Measurements from ENCODE around the gene PRMT7. TPM values are rescaled to one million over a fixed set of nuclear protein-coding genes. Genes with fewer than 3 reads are reported as not detected.

Gene PRMT7
- total and polyA plus RNA-seq, 2 of the 8 experiments (the other 6 are each of a cell fraction or from before 2014, with no cell fraction given) = 48.2 to 49.3 TPM

DNA sequence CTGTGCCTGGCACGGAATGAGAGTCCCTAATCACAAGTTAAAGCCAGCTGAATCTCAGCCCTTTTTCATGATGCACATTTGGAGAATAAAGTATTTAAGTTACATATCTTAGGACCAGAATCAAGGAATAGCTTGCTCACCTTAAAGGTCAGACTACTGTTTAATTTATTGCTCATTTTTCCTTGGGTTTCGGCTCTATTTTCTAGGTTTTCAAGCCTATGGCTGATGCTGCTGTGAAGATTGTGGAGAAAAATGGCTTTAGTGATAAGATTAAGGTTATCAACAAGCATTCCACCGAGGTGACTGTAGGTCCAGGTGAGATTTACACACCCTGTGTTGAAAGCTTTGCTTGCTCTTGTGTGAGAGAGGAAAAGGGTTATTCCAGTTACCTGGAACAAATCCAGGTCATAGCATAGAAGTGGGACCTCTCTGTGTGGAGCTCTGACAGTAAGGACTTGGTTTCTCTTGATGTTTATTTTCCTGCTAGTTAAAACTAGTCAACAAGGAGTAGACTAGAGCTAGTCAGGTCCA is 18.1 kb downstream of the PRMT7 start:
- WGBS, 2 experiments (ENCODE audit: extremely low coverage in 1 of 2, insufficient coverage in 1 of 2, insufficient read length in 1 of 2, insufficient replicate concordance in 2 of 2, low coverage in 1 of 2, low lambda C conversion rate in 2 of 2, missing lambda C conversion rate in 1 of 2) = 70% methylated on average over 3 of the region's 3 CpGs; no CpG with 5 or more reads in 1 of the 2 experiments
- CTCF ChIA-PET (ENCODE audit: partially characterized antibody) = interaction anchor here (0.6 to 16.2 kb wide), 30 partner anchors 10 to 553 kb away, joined by 3 to 221 read pairs (median 6); partner anchors contain the start of genes ESRP2, PLA2G15, PRMT7 and SLC7A6
- H3K9ac ChIP-seq (replicated peaks in 1 of 4; ENCODE audit: extremely low read depth in 1 of 4, low read depth in 3 of 4, low read length in 3 of 4) = no peak overlapping the region
- TF ChIP-seq BRCA1 (IDR thresholded peaks at IDR 0.05; ENCODE audit: low read depth, low read length) (no peak), PHF8 (conservative IDR thresholded peaks at IDR 0.05; ENCODE audit: low read depth, low read length) (no peak), TEAD4 (IDR thresholded peaks at IDR 0.05; ENCODE audit: low read depth, low read length) (no peak), BACH1 (IDR thresholded peaks at IDR 0.05; ENCODE audit: low read length) (no peak), EP300 (IDR thresholded peaks at IDR 0.05; ENCODE audit: borderline replicate concordance in 1 of 2, low read depth in 2 of 2, low read length in 2 of 2) (no peak)

More for the DNA sequence above, 18.1 kb downstream of the PRMT7 start:
- Histone ChIP-seq H3K4me1 (replicated peaks in 1 of 4; ENCODE audit: control insufficient read depth in 3 of 4, insufficient read depth in 4 of 4, low read length in 3 of 4) (peaks cover 0 to 4% (median 1%) of the 10 kb centered on the region in 4 experiments; a peak in 2 of 7 replicates), H2BK5ac (ENCODE audit: low read depth, low read length) (no peak overlapping the region), H3K14ac (ENCODE audit: insufficient read length) (no peak overlapping the region), H3K27me3 (replicated peaks in 1 of 4; ENCODE audit: control insufficient read depth in 3 of 4, extremely low read depth in 1 of 4, insufficient read depth in 3 of 4, low read length in 3 of 4) (no peaks in the 10 kb centered on the region), H2AFZ (ENCODE audit: low read length) (no peak overlapping the region), H3K79me2 (ENCODE audit: control insufficient read depth in 1 of 2, insufficient read depth in 2 of 2, low read length in 2 of 2) (no peaks in the 10 kb centered on the region), H4K5ac (ENCODE audit: insufficient read length, low read depth, low read length) (no peak overlapping the region), H3K56ac (replicated peaks; ENCODE audit: insufficient read length, low read depth, low read length) (no peak overlapping the region), H3K79me1 (ENCODE audit: low read depth, low read length) (no peaks in the 10 kb centered on the region), H3K4ac (replicated peaks; ENCODE audit: insufficient read length, low read depth, low read length) (no peak overlapping the region), H3K23me2 (ENCODE audit: low read depth, low read length) (no peaks in the 10 kb centered on the region), H3K4me2 (ENCODE audit: insufficient read depth in 1 of 2, low read depth in 2 of 2, low read length in 2 of 2) (no peak overlapping the region), H2BK20ac (ENCODE audit: low read length) (no peak overlapping the region), H2BK12ac (ENCODE audit: low read depth, low read length) (no peak overlapping the region), H3K4me3 (ENCODE audit: extremely low read depth in 1 of 4, insufficient read depth in 2 of 4, low read depth in 3 of 4, low read length in 4 of 4) (no peak overlapping the region), H3K23ac (ENCODE audit: insufficient read length) (no peak overlapping the region), H3K36me3 (ENCODE audit: control insufficient read depth in 2 of 4, insufficient read depth in 4 of 4, low read length in 3 of 4) (peaks cover 2 to 20% (median 12%) of the 10 kb centered on the region in 4 experiments; a peak in 5 of 8 replicates), H2BK15ac (ENCODE audit: low read length) (no peak overlapping the region), H3K27ac (ENCODE audit: low read depth, low read length) (no peak overlapping the region), H2BK120ac (replicated peaks; ENCODE audit: low read depth, low read length) (no peak overlapping the region), H2AK5ac (ENCODE audit: low read depth, low read length) (no peak overlapping the region), H4K8ac (ENCODE audit: extremely low read depth, insufficient read depth, low read length) (no peak overlapping the region), H4K91ac (replicated peaks; ENCODE audit: insufficient read length, low read length) (no peak overlapping the region), H4K20me1 (replicated peaks in 1 of 2; ENCODE audit: control insufficient read depth in 1 of 2, insufficient read depth in 2 of 2, low read length in 2 of 2) (peaks cover 1 to 10% of the 10 kb centered on the region in 2 experiments), H3K9me3 (ENCODE audit: insufficient read depth in 2 of 2, low read depth in 1 of 2, low read length in 1 of 2) (no peaks in the 10 kb centered on the region), H3K18ac (ENCODE audit: extremely low read depth, low read length) (no peak overlapping the region)
- POLR2A ChIA-PET (ENCODE audit: partially characterized antibody) = interaction anchor here (0.6 to 8.7 kb wide), 8 partner anchors 10 to 91 kb away, joined by 3 to 44 read pairs (median 4); partner anchors contain the start of genes PRMT7, SLC7A6 and SLC7A6OS
- FAIRE-seq = no peak
- DNase-seq (ENCODE audit: low read depth in 1 of 2, low spot score in 2 of 2) = no peak
